Gastrocnemius medialis (tissue), 4 donors: ENCODE results near the gene PHTF1. TPM values are rescaled to one million over a fixed set of nuclear protein-coding genes. Genes with fewer than 3 reads are reported as not detected.
"Not testable (repeated sequence)": the region's sequence is repeated elsewhere in the genome, so short reads cannot be mapped to it uniquely, and the experiment has no call there.

Experiments
- ATAC-seq, 2 donors: fragments of 150-250 bp; one replicate each; pipeline ENCODE4 v1.9.1; 2016
- DNase-seq, 2 donors: peaks; one replicate each; pipeline ENCODE4 v3.0.0-alpha.2; 2019
- H3K27ac ChIP-seq, 4 donors: fragments of 200-600 bp; sonication (generic); 1 replicate in 1 of 4; 2 replicates in 3 of 4; pipeline ENCODE4 v1.5.1; 2016 to 2018; ENCODE audit warnings: mild to moderate bottlenecking in 2 of 4, moderate library complexity in 1 of 4
- H3K27me3 ChIP-seq, 3 donors: fragments of 200-600 bp; sonication (generic) in 2 of 3; 1 replicate in 1 of 3; 2 replicates in 2 of 3; pipeline versions ENCODE4 v1.5.1 to v1.6.0; 2016 to 2019; ENCODE audit warnings: mild to moderate bottlenecking in 1 of 3, moderate library complexity in 1 of 3
- H3K36me3 ChIP-seq, 2 donors: fragments of 200-600 bp; sonication (generic) in 1 of 2; one replicate each; pipeline ENCODE4 v1.5.1; 2017 to 2018
- H3K4me1 ChIP-seq, 2 donors: fragments of 200-600 bp; sonication (generic) in 1 of 2; one replicate each; pipeline ENCODE4 v1.5.1; 2016 to 2017; ENCODE audit warnings: mild to moderate bottlenecking in 2 of 2
- H3K4me3 ChIP-seq, 4 donors: fragments of 200-600 bp; sonication (generic) in 3 of 4; 1 replicate in 1 of 4; 2 replicates in 3 of 4; pipeline ENCODE4 v1.5.1; 2016 to 2019; ENCODE audit warnings: mild to moderate bottlenecking in 2 of 4
- H3K9me3 ChIP-seq, 3 donors: fragments of 200-600 bp; sonication (generic) in 2 of 3; 1 replicate in 1 of 3; 2 replicates in 2 of 3; pipeline ENCODE4 v1.5.1; 2016 to 2019
- CTCF ChIP-seq, 5 experiments: fragments of 450-650 bp in 3 of 5; fragments of 200-600 bp in 2 of 5; sonication (generic) in 2 of 5; IDR thresholded peaks in 4 of 5; conservative IDR thresholded peaks in 1 of 5; 1 replicate in 4 of 5; 2 replicates in 1 of 5; pipeline ENCODE4 v1.5.1; 2016 to 2019; ENCODE audit warnings: antibody characterized with exemption in 5 of 5, mild to moderate bottlenecking in 3 of 5, moderate library complexity in 3 of 5
- POLR2A ChIP-seq, 2 donors: fragments of 450-650 bp; IDR thresholded peaks; one replicate each; pipeline ENCODE4 v1.6.1; 2017; ENCODE audit warnings: antibody characterized with exemption in 2 of 2, mild to moderate bottlenecking in 2 of 2, moderate library complexity in 2 of 2
- in situ Hi-C, 4 donors: fragments of 200-750 bp; cut with MboI; loops; one replicate each; pipeline versions ENCODE4 v1.15.0 to v1.8.0; 2017; ENCODE audit warnings: low sequenced_read_pairs in 4 of 4
- intact Hi-C: fragments of 100-400 bp; cut with DNase I; formaldehyde crosslinking; loops from one replicate; pipeline ENCODE4 v1.15.1; 2023; ENCODE audit warnings: low total_unique reads
- total RNA-seq, 4 donors: library from RNA; depleted of rRNA; stranded (reverse); fragments of >200 nt; gene quantifications; one replicate each; pipeline versions ENCODE4 v1.1.0 to v1.2.3, GENCODE V29; 2016

Gene PHTF1
- total RNA-seq, 4 donors from 2014 or later: 6.7 to 20.0 (median 9.9) TPM

- in situ Hi-C loops (no loop called here), intact Hi-C loops (no loop called here)
- no peaks in the 10 kb centered on the region for H3K27me3 ChIP-seq
- peaks cover 0 to 29% of the 10 kb centered on the region in 2 donors for H3K36me3 ChIP-seq
- TF ChIP-seq POLR2A (IDR thresholded peaks at IDR 0.05) (no peak), CTCF (IDR thresholded peaks at IDR 0.05 in 4 of 5, conservative IDR thresholded peaks at IDR 0.05 in 1 of 5) (no peak)
- no peak overlapping the region for H3K27ac ChIP-seq
- no peaks in the 10 kb centered on the region for H3K9me3 ChIP-seq
- H3K4me1 ChIP-seq: no peaks in the 10 kb centered on the region
- no peak overlapping the region for H3K4me3 ChIP-seq
- ATAC-seq (no peak), DNase-seq (no peak)
Observed at GRCh38 chr1:113732802-113733201, 26.5 kb downstream of the PHTF1 start.

DNA sequence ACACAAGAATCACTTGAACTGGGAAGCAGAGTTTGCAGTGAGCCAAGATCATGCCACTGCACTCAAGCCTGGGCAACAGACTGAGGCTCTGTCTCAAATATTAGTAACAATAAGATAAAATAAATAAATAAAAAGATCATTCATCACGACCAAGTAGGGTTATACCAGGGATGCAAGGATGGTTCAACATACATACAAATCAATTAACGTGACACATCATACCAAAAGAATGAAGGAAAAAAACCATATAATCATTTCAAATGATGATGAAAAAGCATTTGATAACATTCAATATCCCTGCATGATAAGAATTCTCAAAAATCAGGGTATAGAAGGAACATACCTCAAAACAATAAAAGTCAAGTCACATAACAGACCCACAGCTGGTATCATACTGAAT lies 38.3 kb downstream of the PHTF1 start:
- no peaks in the 10 kb centered on the region for H3K9me3 ChIP-seq
- H3K27me3 ChIP-seq: no peaks in the 10 kb centered on the region
- H3K36me3 ChIP-seq: peaks cover 0 to 24% of the 10 kb centered on the region in 2 donors
- no peak overlapping the region for H3K27ac ChIP-seq
- DNase-seq: no peak
- no peak overlapping the region for H3K4me3 ChIP-seq
- no peaks in the 10 kb centered on the region for H3K4me1 ChIP-seq
- in situ Hi-C loops (no loop called here), intact Hi-C loops (no loop called here)
- ATAC-seq: no peak
- TF ChIP-seq POLR2A (IDR thresholded peaks at IDR 0.05) (no peak), CTCF (IDR thresholded peaks at IDR 0.05 in 4 of 5, conservative IDR thresholded peaks at IDR 0.05 in 1 of 5) (no peak)

DNA sequence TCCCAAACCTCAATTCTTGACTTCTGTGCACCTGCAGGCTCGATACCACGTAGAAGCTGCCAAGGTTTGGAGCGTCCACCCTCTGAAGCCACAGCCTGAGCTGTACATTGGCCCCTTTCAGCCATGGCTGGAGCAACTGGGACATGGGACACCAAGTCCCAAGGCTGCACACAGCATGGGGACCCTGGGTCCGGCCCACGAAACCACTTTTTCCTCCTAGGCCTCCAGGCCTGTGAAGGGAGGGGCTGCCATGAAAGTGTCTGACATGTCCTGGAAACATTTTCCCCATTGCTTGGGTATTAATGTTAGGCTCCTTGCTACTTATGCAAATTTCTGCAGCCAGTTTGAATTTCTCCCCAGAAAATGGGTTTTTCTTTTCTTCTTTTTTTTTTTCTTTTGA lies 40.7 kb downstream of the PHTF1 start:
- H3K4me3 ChIP-seq, DNase-seq, ATAC-seq, H3K27ac ChIP-seq, in situ Hi-C loops, intact Hi-C loops, H3K27me3 ChIP-seq, H3K9me3 ChIP-seq, H3K4me1 ChIP-seq: not testable (repeated sequence)
- H3K36me3 ChIP-seq: peaks cover 0 to 17% of the 10 kb centered on the region in 2 donors

DNA sequence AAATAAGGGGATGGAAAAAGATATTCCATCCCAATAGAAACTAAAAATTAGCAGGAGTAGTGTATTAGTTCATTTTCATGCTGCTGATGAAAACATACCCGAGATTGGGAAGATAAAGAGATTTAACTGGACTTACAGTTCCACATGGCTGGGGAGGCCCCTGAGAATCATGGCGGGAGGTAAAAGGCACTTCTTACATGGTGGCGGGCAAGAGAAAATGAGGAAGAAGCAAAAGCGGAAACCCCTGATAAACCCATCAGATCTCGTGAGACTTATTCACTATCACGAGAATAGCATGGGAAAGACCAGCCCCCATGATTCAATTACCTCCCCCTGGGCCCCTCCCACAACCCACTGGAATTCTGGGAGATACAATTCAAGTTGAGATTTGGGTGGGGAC lies 41.8 kb downstream of the PHTF1 start:
- ATAC-seq, H3K4me3 ChIP-seq, in situ Hi-C loops, H3K27me3 ChIP-seq, H3K27ac ChIP-seq, H3K4me1 ChIP-seq, H3K9me3 ChIP-seq, DNase-seq, intact Hi-C loops: not testable (repeated sequence)
- peaks cover 0 to 17% of the 10 kb centered on the region in 2 donors for H3K36me3 ChIP-seq

GRCh38 chr1:113714606-113715269 lies 44.5 kb downstream of the PHTF1 start:
- Histone ChIP-seq H3K27me3 (no peaks in the 10 kb centered on the region), H3K36me3 (peaks cover 0 to 19% of the 10 kb centered on the region in 2 donors), H3K4me1 (no peaks in the 10 kb centered on the region), H3K4me3 (no peak overlapping the region), H3K27ac (no peak overlapping the region), H3K9me3 (no peaks in the 10 kb centered on the region)
- intact Hi-C loops: no loop called here
- TF ChIP-seq POLR2A (IDR thresholded peaks at IDR 0.05) (no peak), CTCF (IDR thresholded peaks at IDR 0.05 in 4 of 5, conservative IDR thresholded peaks at IDR 0.05 in 1 of 5) (no peak)
- ATAC-seq (no peak), DNase-seq (no peak)
- in situ Hi-C loops: no loop called here

DNA sequence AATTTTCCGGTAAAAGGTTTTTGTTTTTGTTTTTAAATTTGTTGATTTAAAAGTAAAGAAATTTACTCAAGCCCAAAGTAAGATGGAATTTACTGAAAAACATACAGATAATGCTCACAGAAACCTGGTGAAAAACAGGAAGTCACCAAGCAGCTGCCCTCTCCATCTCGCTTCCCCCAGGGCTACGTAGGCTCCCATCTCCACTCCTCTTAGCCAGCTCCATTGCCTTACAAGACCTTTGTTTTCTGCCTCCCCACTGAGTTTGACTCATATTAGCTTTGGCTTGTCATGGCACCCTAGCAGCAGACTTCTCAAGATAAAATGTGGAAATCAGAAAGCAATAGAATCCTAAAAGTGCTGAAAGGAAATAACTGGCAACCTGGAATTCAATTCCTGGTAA lies 57.9 kb downstream of the PHTF1 start:
- in situ Hi-C loops (no loop called here), intact Hi-C loops (no loop called here)
- no peak for TF ChIP-seq CTCF (IDR thresholded peaks at IDR 0.05 in 4 of 5, conservative IDR thresholded peaks at IDR 0.05 in 1 of 5)
- TF ChIP-seq POLR2A (IDR thresholded peaks at IDR 0.05): no peak

More for the DNA sequence above, 57.9 kb downstream of the PHTF1 start:
- no peak overlapping the region for H3K4me3 ChIP-seq
- no peak overlapping the region for H3K27ac ChIP-seq
- ATAC-seq: no peak
- no peak for DNase-seq
- no peaks in the 10 kb centered on the region for H3K4me1 ChIP-seq
- no peaks in the 10 kb centered on the region for H3K9me3 ChIP-seq
- peaks cover 0 to 20% of the 10 kb centered on the region in 2 donors for H3K36me3 ChIP-seq
- H3K27me3 ChIP-seq: no peaks in the 10 kb centered on the region
